Psoas muscle (tissue), 8 donors: ENCODE data around the gene TLX1. TPM values are rescaled to one million over a fixed set of nuclear protein-coding genes. Genes with fewer than 3 reads are reported as not detected.

ENCODE experiments used
- ATAC-seq, 4 donors: fragments of 200-7000 bp; cut with Tn5 transposase; one replicate each; pipeline ENCODE4 v1.9.1; 2020; ENCODE audit warnings: moderate library complexity in 3 of 4, mild to moderate bottlenecking in 2 of 4
- DNase-seq, 2 donors: peaks; one replicate each; pipeline ENCODE4 v3.0.0-alpha.2; 2020
- H3K27ac ChIP-seq: fragments of 200-600 bp; one replicate; pipeline ENCODE4 v1.8.0; 2022
- H3K27me3 ChIP-seq, 3 donors: fragments of 200-600 bp in 1 of 3; one replicate each; pipeline versions ENCODE4 v1.6.1 to v1.8.0; 2013 to 2022; ENCODE audit warnings: low read length in 2 of 3, mild to moderate bottlenecking in 2 of 3, moderate library complexity in 1 of 3; ENCODE audit not compliant: insufficient read depth in 3 of 3
- H3K36me3 ChIP-seq, 2 donors: fragments of 200-600 bp in 1 of 2; one replicate each; pipeline versions ENCODE4 v1.6.1 to v1.8.0; 2013 to 2022; ENCODE audit warnings: low read depth in 1 of 2, mild to moderate bottlenecking in 1 of 2, moderate library complexity in 1 of 2; ENCODE audit not compliant: insufficient read depth in 1 of 2
- H3K4me1 ChIP-seq: fragments of 200-600 bp; one replicate; pipeline ENCODE4 v1.8.0; 2022
- H3K4me3 ChIP-seq: fragments of 200-600 bp; one replicate; pipeline ENCODE4 v1.8.0; 2022; ENCODE audit warnings: mild to moderate bottlenecking
- H3K9me3 ChIP-seq: fragments of 200-600 bp; one replicate; pipeline ENCODE4 v1.8.0; 2022
- CTCF ChIP-seq: fragments of 200-600 bp; IDR thresholded peaks from one replicate; pipeline ENCODE4 v1.8.0; 2022; ENCODE audit warnings: antibody characterized with exemption
- WGBS, 3 donors: extraction: QIAGEN DNeasy Blood & Tissue Kit; methylation state at CpG; one replicate each; pipeline versions ENCODE4 v1.1.6 to v1.1.7; 2013; 5-methylcytosine and 5-hydroxymethylcytosine counted together
- intact Hi-C, 2 donors: fragments of 100-400 bp; cut with DNase I; formaldehyde crosslinking; loops; one replicate each; pipeline versions ENCODE4 v1.11.0 to v1.14.2; 2022
- polyA plus RNA-seq, 3 donors: library from polyadenylated mRNA; stranded (reverse); fragments of 200-250 nt; gene quantifications; one replicate each; pipeline ENCODE4 v1.2.3, GENCODE V29; 2013
- total RNA-seq, 4 donors: library from RNA; stranded (reverse); fragmentation: NEBNext Ultra II Directional in 2 of 4; extraction: Animal tissue kit (Norgen Biotek cat#: 25700) in 2 of 4; gene quantifications; one replicate each; pipeline versions ENCODE4 v1.2.1 to v1.2.4, GENCODE V29; 2021 to 2023
- donor health status: healthy with polysubstance abuse.
- donor health status: DM: no; HTN: no; CAD: no; lungs with moderate emphysema.
- donor health status: Bipolar disorder and iron deficiency.
- donor health status: healthy.
- donor health status: DM: yes; HTN: yes; CAD: no.
- donor health status: DM: no; HTN: no; CAD: no.
- donor health status: DM: no; HTN: no; CAD: no.
- donor health status: DM: yes; HTN: yes; CAD: no.

The TLX1 gene
- total and polyA plus RNA-seq, 7 donors: not detected

GRCh38 chr10:101144053-101144452 is 13.0 kb downstream of the TLX1 start:
- TF ChIP-seq CTCF: no peak
- Histone ChIP-seq H3K36me3 (no peaks in the 10 kb centered on the region), H3K27me3 (peaks cover under 1 to 97% (median 43%) of the 10 kb centered on the region in 3 donors), H3K4me1 (peaks cover 19% of the 10 kb centered on the region), H3K4me3 (no peak overlapping the region), H3K9me3 (no peaks in the 10 kb centered on the region), H3K27ac (no peak overlapping the region)
- DNase-seq: no peak
- intact Hi-C loops: loop anchor here in 1 of 2 donors (5.0 kb wide), 1 partner anchor 107 kb away; no protein-coding TSS in a partner anchor
- no peak for ATAC-seq

DNA sequence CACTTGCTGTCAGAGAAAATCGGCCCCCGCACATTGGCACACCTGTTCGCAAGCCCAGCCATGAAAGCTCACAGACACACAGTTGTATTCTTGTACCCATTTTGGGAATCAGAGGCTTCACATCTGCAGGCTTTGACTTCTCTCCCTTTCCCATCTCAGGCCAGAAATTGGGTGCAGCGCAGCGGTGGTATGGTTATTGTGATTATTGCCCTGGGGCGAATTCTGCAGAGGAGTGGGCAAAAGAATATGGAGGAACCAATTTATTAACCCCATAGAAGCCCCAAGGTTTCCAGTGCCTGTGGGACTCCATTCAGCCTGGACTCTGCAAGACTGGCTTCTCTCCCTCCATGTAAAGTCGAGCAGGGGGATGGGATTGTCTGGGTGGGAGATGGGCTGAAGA is 14.0 kb downstream of the TLX1 start:
- 63 to 69% (median 68%) methylated on average over 7 of the region's 7 CpGs for WGBS, 3 donors
- Histone ChIP-seq H3K4me3 (no peak overlapping the region), H3K9me3 (no peaks in the 10 kb centered on the region), H3K27me3 (peaks cover 7 to 97% (median 37%) of the 10 kb centered on the region in 3 donors), H3K36me3 (no peaks in the 10 kb centered on the region), H3K27ac (no peak overlapping the region), H3K4me1 (peaks cover 17% of the 10 kb centered on the region)
- intact Hi-C loops: no loop called here
- ATAC-seq (no peak), DNase-seq (no peak)
- TF ChIP-seq CTCF: no peak

GRCh38 chr10:101145750-101146391 is 14.8 kb downstream of the TLX1 start:
- H3K27me3 ChIP-seq: peaks cover 7 to 97% (median 36%) of the 10 kb centered on the region in 3 donors
- no peak overlapping the region for H3K4me3 ChIP-seq
- peaks cover 13% of the 10 kb centered on the region for H3K4me1 ChIP-seq
- no peaks in the 10 kb centered on the region for H3K36me3 ChIP-seq
- intact Hi-C loops: no loop called here
- ATAC-seq (no peak), DNase-seq (no peak)
- WGBS, 3 donors: 8 to 12% (median 10%) methylated on average over 40 of the region's 40 CpGs
- no peak overlapping the region for H3K27ac ChIP-seq
- TF ChIP-seq CTCF: no peak
- H3K9me3 ChIP-seq: no peaks in the 10 kb centered on the region

DNA sequence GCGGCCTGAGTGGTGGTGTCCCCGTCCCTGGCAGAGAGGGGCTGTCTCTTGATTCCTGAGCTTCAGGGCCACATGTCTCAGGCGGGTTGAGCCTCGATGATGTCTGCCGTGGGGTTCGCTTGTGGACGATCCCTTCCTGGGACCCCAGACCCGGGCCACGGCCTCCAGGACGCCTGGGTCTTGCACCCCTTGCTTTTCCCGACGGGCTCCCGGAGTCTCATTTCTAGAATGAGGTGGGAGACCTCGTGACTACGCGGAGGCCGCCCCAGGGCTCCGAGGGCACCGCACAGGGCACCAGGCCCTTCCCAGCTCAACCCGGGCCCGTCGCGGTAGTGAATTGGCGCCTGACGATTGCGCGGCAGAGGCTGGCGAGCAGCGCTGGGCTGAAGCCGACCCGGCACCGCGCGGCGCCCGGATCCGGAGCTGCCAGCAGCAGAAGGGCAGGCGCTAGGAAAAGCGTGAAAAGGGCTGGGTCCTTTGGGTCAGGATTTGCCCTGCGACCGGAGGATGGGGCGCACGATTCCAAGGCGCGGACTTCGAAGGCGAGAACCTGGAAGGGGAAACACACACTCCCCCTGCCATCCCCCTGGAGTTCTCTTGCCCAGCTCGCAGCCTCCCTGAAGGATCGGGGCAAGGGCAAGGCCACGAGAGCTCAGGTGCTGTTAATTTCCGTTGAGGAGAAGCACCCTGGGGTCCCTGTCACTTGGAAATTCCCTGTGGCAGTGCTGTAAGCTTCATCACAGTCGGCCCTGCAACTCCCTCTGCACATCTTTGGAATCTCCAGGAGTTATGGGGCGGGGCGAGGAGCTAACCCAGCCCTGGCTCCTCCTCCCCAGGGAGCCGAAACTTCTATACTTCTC is 15.5 kb downstream of the TLX1 start:
- intact Hi-C loops: no loop called here
- H3K27ac ChIP-seq: no peak overlapping the region
- no peaks in the 10 kb centered on the region for H3K36me3 ChIP-seq
- DNase-seq (no peak), ATAC-seq (peak in 1 of 4 donors; percentile 45)
- H3K27me3 ChIP-seq: peaks cover 7 to 96% (median 29%) of the 10 kb centered on the region in 3 donors
- peak overlapping the region; percentile 19 for H3K4me3 ChIP-seq
- 2 to 3% (median 3%) methylated on average over 53 to 55 of the region's 55 CpGs for WGBS, 3 donors
- no peak for TF ChIP-seq CTCF
- H3K9me3 ChIP-seq: no peaks in the 10 kb centered on the region
- H3K4me1 ChIP-seq: peaks cover 13% of the 10 kb centered on the region
